ENCODE results near the gene MRPL19.

MRPL19 gene

DNA sequence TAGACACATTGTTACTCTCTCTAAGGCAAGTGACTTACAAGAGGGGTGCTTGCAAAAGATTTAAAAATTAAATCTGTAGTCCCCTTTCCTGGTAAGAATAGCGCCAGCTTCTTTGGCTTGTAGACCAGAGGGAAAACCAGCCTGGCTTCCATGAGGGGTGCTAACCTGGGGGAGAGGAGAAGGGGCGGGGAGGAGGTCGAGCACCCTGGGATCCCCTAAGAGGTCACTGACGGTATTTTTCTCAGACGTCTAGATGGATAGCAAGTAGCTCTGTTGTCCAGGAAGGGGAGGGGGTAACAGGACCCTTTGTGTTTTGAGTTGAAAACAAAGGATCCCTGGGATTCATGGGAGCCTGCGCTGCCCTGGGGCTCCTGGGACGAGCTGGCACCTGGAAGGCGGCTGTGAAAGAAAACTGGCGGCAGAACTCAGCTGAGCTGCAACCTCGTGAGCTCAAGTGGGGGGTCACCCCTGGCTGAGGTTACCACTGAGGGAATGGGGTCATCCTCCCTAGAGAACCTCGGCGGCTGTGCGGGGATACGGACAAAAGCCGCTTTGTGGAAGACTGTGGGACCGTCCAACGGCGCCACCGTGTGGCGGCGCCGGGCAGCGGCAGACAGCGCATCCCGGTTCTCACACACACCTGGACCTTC lies 37.8 kb upstream of the MRPL19 start:
- Histone ChIP-seq H3K9ac (no peak overlapping the region), H3K36me3 (ENCODE audit: insufficient read depth) (no peaks in the 10 kb centered on the region), H3K27me3 (ENCODE audit: insufficient read depth, low read depth) (no peaks in the 10 kb centered on the region), H3K4me1 (ENCODE audit: low read depth, poor library complexity, severe bottlenecking) (no peaks in the 10 kb centered on the region), H2AFZ (ENCODE audit: low read depth) (no peak overlapping the region), H3K27ac (no peak overlapping the region), H3K4me2 (no peak overlapping the region), H4K20me1 (ENCODE audit: insufficient read depth) (no peaks in the 10 kb centered on the region), H3K4me3 (IDR thresholded peaks at IDR 0.05; ENCODE audit: insufficient read depth, low read depth, low read length) (no peak overlapping the region), H3K79me2 (ENCODE audit: insufficient read depth, low read depth) (no peaks in the 10 kb centered on the region)
- TF ChIP-seq, protein P1, sequence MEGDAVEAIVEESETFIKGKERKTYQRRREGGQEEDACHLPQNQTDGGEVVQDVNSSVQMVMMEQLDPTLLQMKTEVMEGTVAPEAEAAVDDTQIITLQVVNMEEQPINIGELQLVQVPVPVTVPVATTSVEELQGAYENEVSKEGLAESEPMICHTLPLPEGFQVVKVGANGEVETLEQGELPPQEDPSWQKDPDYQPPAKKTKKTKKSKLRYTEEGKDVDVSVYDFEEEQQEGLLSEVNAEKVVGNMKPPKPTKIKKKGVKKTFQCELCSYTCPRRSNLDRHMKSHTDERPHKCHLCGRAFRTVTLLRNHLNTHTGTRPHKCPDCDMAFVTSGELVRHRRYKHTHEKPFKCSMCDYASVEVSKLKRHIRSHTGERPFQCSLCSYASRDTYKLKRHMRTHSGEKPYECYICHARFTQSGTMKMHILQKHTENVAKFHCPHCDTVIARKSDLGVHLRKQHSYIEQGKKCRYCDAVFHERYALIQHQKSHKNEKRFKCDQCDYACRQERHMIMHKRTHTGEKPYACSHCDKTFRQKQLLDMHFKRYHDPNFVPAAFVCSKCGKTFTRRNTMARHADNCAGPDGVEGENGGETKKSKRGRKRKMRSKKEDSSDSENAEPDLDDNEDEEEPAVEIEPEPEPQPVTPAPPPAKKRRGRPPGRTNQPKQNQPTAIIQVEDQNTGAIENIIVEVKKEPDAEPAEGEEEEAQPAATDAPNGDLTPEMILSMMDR (conservative IDR thresholded peaks at IDR 0.05; ENCODE audit: low read depth, low read length): peak; percentile 91

DNA sequence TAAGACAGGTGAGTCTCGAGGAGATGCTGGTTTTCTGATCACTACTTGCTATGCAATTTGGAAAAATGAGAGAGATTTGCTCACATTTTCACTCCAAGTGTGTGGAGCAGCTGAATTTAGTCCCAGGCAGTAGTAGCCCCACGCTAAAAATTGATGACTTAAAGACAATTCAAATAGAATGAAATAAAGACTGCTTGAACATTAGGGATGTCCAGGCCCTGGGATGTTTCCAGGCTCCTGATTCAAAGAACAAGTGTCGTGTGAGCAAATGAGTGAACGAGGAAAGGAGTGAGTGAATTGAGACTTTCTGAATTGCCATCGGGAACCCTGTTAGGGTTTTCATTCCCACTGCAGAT lies 37.3 kb upstream of the MRPL19 start:
- Histone ChIP-seq H3K4me3 (IDR thresholded peaks at IDR 0.05; ENCODE audit: insufficient read depth, low read depth, low read length) (no peak overlapping the region), H4K20me1 (ENCODE audit: insufficient read depth) (no peaks in the 10 kb centered on the region), H3K27ac (no peak overlapping the region), H2AFZ (ENCODE audit: low read depth) (no peak overlapping the region), H3K27me3 (ENCODE audit: insufficient read depth, low read depth) (no peaks in the 10 kb centered on the region), H3K9ac (no peak overlapping the region), H3K4me1 (ENCODE audit: low read depth, poor library complexity, severe bottlenecking) (no peaks in the 10 kb centered on the region), H3K79me2 (ENCODE audit: insufficient read depth, low read depth) (no peaks in the 10 kb centered on the region), H3K4me2 (no peak overlapping the region), H3K36me3 (ENCODE audit: insufficient read depth) (no peaks in the 10 kb centered on the region)
- TF ChIP-seq, protein P1 (conservative IDR thresholded peaks at IDR 0.05; ENCODE audit: low read depth, low read length): peak; percentile 61

DNA sequence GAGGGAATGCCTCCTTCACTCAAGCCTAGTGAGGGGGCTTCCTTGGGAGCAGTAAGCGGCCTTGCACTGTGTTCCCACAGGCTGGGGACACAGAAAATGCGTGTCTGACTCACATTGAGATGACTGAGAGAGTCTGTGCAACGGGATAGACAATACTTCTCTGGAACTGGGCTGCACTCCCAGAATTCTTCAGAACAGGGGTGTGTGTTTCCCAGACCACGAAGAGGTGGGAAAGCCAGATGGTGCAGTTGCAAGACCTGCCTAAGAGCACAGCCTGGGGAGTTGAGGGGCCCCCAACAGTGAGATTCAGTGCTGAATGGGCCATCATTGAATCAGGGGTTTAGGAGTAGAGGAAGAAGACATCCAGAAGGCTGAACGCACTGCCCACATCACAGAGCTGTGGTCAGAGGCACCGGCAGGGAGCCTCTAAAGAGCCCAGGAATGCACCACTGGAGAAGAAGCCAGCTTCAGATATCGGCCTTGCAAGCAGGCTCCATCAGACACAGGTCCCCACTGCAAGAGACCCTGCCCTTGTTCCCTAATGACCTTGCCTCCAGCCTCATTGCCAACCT lies 36.6 kb upstream of the MRPL19 start:
- H3K4me1 ChIP-seq (ENCODE audit: low read depth, poor library complexity, severe bottlenecking): no peaks in the 10 kb centered on the region
- no peak overlapping the region for H3K4me2 ChIP-seq
- no peak overlapping the region for H2AFZ ChIP-seq (ENCODE audit: low read depth)
- H3K9ac ChIP-seq: no peak overlapping the region
- no peak overlapping the region for H3K4me3 ChIP-seq (IDR thresholded peaks at IDR 0.05; ENCODE audit: insufficient read depth, low read depth, low read length)
- H4K20me1 ChIP-seq (ENCODE audit: insufficient read depth): no peaks in the 10 kb centered on the region
- no peak overlapping the region for H3K27ac ChIP-seq
- H3K79me2 ChIP-seq (ENCODE audit: insufficient read depth, low read depth): no peaks in the 10 kb centered on the region
- no peaks in the 10 kb centered on the region for H3K27me3 ChIP-seq (ENCODE audit: insufficient read depth, low read depth)
- TF ChIP-seq, protein P1 (conservative IDR thresholded peaks at IDR 0.05; ENCODE audit: low read depth, low read length): no peak
- H3K36me3 ChIP-seq (ENCODE audit: insufficient read depth): no peaks in the 10 kb centered on the region

DNA sequence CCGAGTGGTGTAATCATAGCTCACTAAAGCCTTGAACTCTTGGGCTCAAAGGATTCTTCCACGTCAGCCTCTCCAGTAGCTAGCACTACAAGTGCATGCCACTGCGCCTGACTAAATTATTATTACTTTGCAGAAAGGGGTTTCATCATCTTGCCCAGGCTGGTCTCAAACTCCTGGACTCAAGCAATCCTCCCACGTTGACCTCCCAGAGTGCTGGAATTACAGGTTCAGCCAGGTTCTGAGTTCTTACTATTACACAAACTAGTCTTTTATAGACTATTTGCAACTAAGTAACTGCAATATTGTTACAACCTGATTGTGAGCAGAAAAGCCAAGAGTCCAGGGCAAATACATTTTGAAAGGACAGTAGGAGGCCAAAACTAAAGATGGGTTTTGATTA lies 35.9 kb upstream of the MRPL19 start:
- TF ChIP-seq, protein P1 (conservative IDR thresholded peaks at IDR 0.05; ENCODE audit: low read depth, low read length): no peak

More for the DNA sequence above, 35.9 kb upstream of the MRPL19 start:
- Histone ChIP-seq H2AFZ (ENCODE audit: low read depth) (no peak overlapping the region), H3K27me3 (ENCODE audit: insufficient read depth, low read depth) (no peaks in the 10 kb centered on the region), H3K36me3 (ENCODE audit: insufficient read depth) (no peaks in the 10 kb centered on the region), H3K27ac (no peak overlapping the region), H3K79me2 (ENCODE audit: insufficient read depth, low read depth) (no peaks in the 10 kb centered on the region), H3K4me1 (ENCODE audit: low read depth, poor library complexity, severe bottlenecking) (no peaks in the 10 kb centered on the region), H3K4me2 (no peak overlapping the region), H3K9ac (no peak overlapping the region), H3K4me3 (IDR thresholded peaks at IDR 0.05; ENCODE audit: insufficient read depth, low read depth, low read length) (no peak overlapping the region), H4K20me1 (ENCODE audit: insufficient read depth) (no peaks in the 10 kb centered on the region)
